HEK293 (cell line): ENCODE results near the gene NUDT5.

Experiments
- EGR2 ChIP-seq: fragments of 450-650 bp; formaldehyde crosslinking; IDR thresholded peaks from 2 replicates; pipeline ENCODE4 v1.5.1; 2016; ENCODE audit warnings: low read depth, missing biosample characterization, missing genetic modification characterization
- IKZF3 ChIP-seq: fragments of 450-650 bp; IDR thresholded peaks from 2 replicates; pipeline ENCODE4 v1.5.0; 2018; ENCODE audit warnings: missing biosample characterization, mild to moderate bottlenecking, missing genetic modification characterization, moderate library complexity
- KLF16 ChIP-seq: fragments of 450-650 bp; formaldehyde crosslinking; IDR thresholded peaks from 2 replicates; pipeline ENCODE4 v1.5.1; 2017; ENCODE audit warnings: missing biosample characterization, missing genetic modification characterization
- KLF9 ChIP-seq: fragments of 450-650 bp; formaldehyde crosslinking; IDR thresholded peaks from 2 replicates; pipeline ENCODE4 v1.5.1; 2016; ENCODE audit warnings: missing biosample characterization, missing genetic modification characterization, low read depth
- SCRT1 ChIP-seq: fragments of 450-650 bp; formaldehyde crosslinking; IDR thresholded peaks from 2 replicates; pipeline ENCODE4 v1.5.1; 2016; ENCODE audit warnings: missing biosample characterization, missing genetic modification characterization, borderline replicate concordance
- SCRT2 ChIP-seq: fragments of 450-650 bp; formaldehyde crosslinking; IDR thresholded peaks from 2 replicates; pipeline ENCODE4 v1.5.1; 2016; ENCODE audit warnings: missing biosample characterization, missing genetic modification characterization
- ZBTB17 ChIP-seq: fragments of 450-650 bp; formaldehyde crosslinking; IDR thresholded peaks from 2 replicates; pipeline ENCODE4 v1.5.1; 2016; ENCODE audit warnings: missing biosample characterization, missing genetic modification characterization
- ZBTB20 ChIP-seq: fragments of 450-650 bp; formaldehyde crosslinking; IDR thresholded peaks from 2 replicates; pipeline ENCODE4 v1.5.1; 2016; ENCODE audit warnings: missing biosample characterization, missing genetic modification characterization
- ZEB2 ChIP-seq: fragments of 450-650 bp; formaldehyde crosslinking; IDR thresholded peaks from 2 replicates; pipeline ENCODE4 v1.5.1; 2016; ENCODE audit warnings: missing biosample characterization, missing genetic modification characterization
- ZNF155 ChIP-seq: fragments of 450-650 bp; formaldehyde crosslinking; IDR thresholded peaks from 2 replicates; pipeline ENCODE4 v1.5.1; 2016; ENCODE audit warnings: missing biosample characterization, missing genetic modification characterization
- ZNF324 ChIP-seq: fragments of 450-650 bp; formaldehyde crosslinking; IDR thresholded peaks from 2 replicates; pipeline ENCODE4 v1.5.1; 2016; ENCODE audit warnings: missing biosample characterization, missing genetic modification characterization
- ZNF350 ChIP-seq: fragments of 450-650 bp; formaldehyde crosslinking; IDR thresholded peaks from 2 replicates; pipeline ENCODE4 v1.5.0; 2017; ENCODE audit warnings: missing biosample characterization, mild to moderate bottlenecking, missing genetic modification characterization
- ZNF404 ChIP-seq: fragments of 450-650 bp; formaldehyde crosslinking; IDR thresholded peaks from 2 replicates; pipeline ENCODE4 v1.5.1; 2017; ENCODE audit warnings: missing biosample characterization, missing genetic modification characterization
- ZNF521 ChIP-seq: fragments of 450-650 bp; formaldehyde crosslinking; IDR thresholded peaks from 2 replicates; pipeline ENCODE4 v1.5.1; 2017; ENCODE audit warnings: missing biosample characterization, mild to moderate bottlenecking, missing genetic modification characterization
- ZNF585B ChIP-seq: fragments of 450-650 bp; formaldehyde crosslinking; IDR thresholded peaks from 2 replicates; pipeline ENCODE4 v1.5.1; 2016; ENCODE audit warnings: missing biosample characterization, missing genetic modification characterization
- ZNF623 ChIP-seq: fragments of 450-650 bp; formaldehyde crosslinking; IDR thresholded peaks from 2 replicates; pipeline ENCODE4 v1.5.1; 2016; ENCODE audit warnings: missing biosample characterization, missing genetic modification characterization
- ZNF629 ChIP-seq: fragments of 450-650 bp; formaldehyde crosslinking; IDR thresholded peaks from 2 replicates; pipeline ENCODE4 v1.5.1; 2017; ENCODE audit warnings: missing biosample characterization, missing genetic modification characterization
- ZNF785 ChIP-seq: fragments of 450-650 bp; formaldehyde crosslinking; IDR thresholded peaks from 2 replicates; pipeline ENCODE4 v1.5.1; 2016; ENCODE audit warnings: missing biosample characterization, missing genetic modification characterization
- TF ChIP-seq, protein P1 (sequence below): fragments of 450-650 bp; formaldehyde crosslinking; IDR thresholded peaks from 2 replicates; pipeline ENCODE4 v1.5.1; 2016; ENCODE audit warnings: missing biosample characterization, missing genetic modification characterization
- TF ChIP-seq, protein P2 (sequence below): fragments of 450-650 bp; formaldehyde crosslinking; IDR thresholded peaks from 2 replicates; pipeline ENCODE4 v1.5.1; 2017; ENCODE audit warnings: missing biosample characterization, missing genetic modification characterization
- TF ChIP-seq, protein P3 (sequence below): fragments of 450-650 bp; formaldehyde crosslinking; IDR thresholded peaks from 2 replicates; pipeline ENCODE4 v1.5.1; 2016; ENCODE audit warnings: missing biosample characterization, missing genetic modification characterization
- TF ChIP-seq, protein P4 (sequence below): fragments of 450-650 bp; formaldehyde crosslinking; IDR thresholded peaks from 2 replicates; pipeline ENCODE4 v1.5.1; 2016; ENCODE audit warnings: missing biosample characterization, missing genetic modification characterization
- TF ChIP-seq, protein P5 (sequence below): fragments of 450-650 bp; formaldehyde crosslinking; IDR thresholded peaks from 2 replicates; pipeline ENCODE4 v1.5.1; 2017; ENCODE audit warnings: missing biosample characterization, missing genetic modification characterization
- TF ChIP-seq, protein P6 (sequence below): fragments of 450-650 bp; formaldehyde crosslinking; IDR thresholded peaks from 2 replicates; pipeline ENCODE4 v1.5.1; 2016; ENCODE audit warnings: missing biosample characterization, missing genetic modification characterization, low read depth
- TF ChIP-seq, protein P7 (sequence below): fragments of 450-650 bp; formaldehyde crosslinking; IDR thresholded peaks from 2 replicates; pipeline ENCODE4 v1.5.1; 2016; ENCODE audit warnings: missing biosample characterization, missing genetic modification characterization
- TF ChIP-seq, protein P8 (sequence below): fragments of 450-650 bp; formaldehyde crosslinking; IDR thresholded peaks from 2 replicates; pipeline ENCODE4 v1.5.1; 2016; ENCODE audit warnings: missing biosample characterization, missing genetic modification characterization

NUDT5 gene

DNA sequence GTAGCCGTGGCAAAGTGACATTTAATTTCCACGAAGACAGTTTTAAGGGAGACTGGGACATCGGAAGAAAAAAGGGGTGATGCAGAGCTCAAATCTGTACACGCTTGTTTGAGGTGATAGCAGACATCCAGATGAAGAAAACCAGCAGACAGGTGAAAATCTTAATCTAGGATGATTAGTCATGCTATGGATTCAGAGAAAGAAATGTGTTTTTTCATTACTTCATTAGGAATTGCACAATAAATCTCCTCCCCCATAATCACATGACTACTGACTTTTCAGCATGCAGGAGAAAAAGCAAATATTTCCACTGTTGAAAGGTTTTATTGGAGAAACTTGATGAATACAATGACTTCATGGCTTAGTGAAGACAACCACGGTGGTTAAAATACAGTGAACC, 2.5 kb downstream of the NUDT5 start (continued):
- TF ChIP-seq, protein P1, sequence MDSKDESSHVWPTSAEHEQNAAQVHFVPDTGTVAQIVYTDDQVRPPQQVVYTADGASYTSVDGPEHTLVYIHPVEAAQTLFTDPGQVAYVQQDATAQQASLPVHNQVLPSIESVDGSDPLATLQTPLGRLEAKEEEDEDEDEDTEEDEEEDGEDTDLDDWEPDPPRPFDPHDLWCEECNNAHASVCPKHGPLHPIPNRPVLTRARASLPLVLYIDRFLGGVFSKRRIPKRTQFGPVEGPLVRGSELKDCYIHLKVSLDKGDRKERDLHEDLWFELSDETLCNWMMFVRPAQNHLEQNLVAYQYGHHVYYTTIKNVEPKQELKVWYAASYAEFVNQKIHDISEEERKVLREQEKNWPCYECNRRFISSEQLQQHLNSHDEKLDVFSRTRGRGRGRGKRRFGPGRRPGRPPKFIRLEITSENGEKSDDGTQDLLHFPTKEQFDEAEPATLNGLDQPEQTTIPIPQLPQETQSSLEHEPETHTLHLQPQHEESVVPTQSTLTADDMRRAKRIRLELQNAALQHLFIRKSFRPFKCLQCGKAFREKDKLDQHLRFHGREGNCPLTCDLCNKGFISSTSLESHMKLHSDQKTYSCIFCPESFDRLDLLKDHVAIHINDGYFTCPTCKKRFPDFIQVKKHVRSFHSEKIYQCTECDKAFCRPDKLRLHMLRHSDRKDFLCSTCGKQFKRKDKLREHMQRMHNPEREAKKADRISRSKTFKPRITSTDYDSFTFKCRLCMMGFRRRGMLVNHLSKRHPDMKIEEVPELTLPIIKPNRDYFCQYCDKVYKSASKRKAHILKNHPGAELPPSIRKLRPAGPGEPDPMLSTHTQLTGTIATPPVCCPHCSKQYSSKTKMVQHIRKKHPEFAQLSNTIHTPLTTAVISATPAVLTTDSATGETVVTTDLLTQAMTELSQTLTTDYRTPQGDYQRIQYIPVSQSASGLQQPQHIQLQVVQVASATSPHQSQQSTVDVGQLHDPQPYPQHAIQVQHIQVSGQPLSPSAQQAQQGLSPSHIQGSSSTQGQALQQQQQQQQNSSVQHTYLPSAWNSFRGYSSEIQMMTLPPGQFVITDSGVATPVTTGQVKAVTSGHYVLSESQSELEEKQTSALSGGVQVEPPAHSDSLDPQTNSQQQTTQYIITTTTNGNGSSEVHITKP, result peak; percentile 20; the same call in 1 of the 2 replicates
- peak; percentile 58 for TF ChIP-seq ZNF629 (tag by site-specific recombination)
- TF ChIP-seq, protein P2, sequence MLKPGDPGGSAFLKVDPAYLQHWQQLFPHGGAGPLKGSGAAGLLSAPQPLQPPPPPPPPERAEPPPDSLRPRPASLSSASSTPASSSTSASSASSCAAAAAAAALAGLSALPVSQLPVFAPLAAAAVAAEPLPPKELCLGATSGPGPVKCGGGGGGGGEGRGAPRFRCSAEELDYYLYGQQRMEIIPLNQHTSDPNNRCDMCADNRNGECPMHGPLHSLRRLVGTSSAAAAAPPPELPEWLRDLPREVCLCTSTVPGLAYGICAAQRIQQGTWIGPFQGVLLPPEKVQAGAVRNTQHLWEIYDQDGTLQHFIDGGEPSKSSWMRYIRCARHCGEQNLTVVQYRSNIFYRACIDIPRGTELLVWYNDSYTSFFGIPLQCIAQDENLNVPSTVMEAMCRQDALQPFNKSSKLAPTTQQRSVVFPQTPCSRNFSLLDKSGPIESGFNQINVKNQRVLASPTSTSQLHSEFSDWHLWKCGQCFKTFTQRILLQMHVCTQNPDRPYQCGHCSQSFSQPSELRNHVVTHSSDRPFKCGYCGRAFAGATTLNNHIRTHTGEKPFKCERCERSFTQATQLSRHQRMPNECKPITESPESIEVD (tag by site-specific recombination), result peak; percentile 98
- TF ChIP-seq ZNF623 (tag by site-specific recombination), result no peak
- TF ChIP-seq, protein P3, sequence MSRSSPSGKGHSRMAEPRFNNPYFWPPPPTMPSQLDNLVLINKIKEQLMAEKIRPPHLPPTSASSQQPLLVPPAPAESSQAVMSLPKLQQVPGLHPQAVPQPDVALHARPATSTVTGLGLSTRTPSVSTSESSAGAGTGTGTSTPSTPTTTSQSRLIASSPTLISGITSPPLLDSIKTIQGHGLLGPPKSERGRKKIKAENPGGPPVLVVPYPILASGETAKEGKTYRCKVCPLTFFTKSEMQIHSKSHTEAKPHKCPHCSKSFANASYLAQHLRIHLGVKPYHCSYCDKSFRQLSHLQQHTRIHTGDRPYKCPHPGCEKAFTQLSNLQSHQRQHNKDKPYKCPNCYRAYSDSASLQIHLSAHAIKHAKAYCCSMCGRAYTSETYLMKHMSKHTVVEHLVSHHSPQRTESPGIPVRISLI (tag by site-specific recombination), result 0 out of 2 replicates have a peak, but pooled peaks have one; percentile 21
- TF ChIP-seq ZNF404 (tag by site-specific recombination), result no peak
- TF ChIP-seq, protein P4, sequence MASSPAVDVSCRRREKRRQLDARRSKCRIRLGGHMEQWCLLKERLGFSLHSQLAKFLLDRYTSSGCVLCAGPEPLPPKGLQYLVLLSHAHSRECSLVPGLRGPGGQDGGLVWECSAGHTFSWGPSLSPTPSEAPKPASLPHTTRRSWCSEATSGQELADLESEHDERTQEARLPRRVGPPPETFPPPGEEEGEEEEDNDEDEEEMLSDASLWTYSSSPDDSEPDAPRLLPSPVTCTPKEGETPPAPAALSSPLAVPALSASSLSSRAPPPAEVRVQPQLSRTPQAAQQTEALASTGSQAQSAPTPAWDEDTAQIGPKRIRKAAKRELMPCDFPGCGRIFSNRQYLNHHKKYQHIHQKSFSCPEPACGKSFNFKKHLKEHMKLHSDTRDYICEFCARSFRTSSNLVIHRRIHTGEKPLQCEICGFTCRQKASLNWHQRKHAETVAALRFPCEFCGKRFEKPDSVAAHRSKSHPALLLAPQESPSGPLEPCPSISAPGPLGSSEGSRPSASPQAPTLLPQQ (tag by site-specific recombination), result 0 out of 2 replicates have a peak, but pooled peaks have one; percentile 27
- TF ChIP-seq IKZF3, result 0 out of 2 replicates have a peak, but pooled peaks have one; percentile 10
- TF ChIP-seq SCRT2 (tag by site-specific recombination), result peak; percentile 93
- TF ChIP-seq ZNF785 (tag by site-specific recombination), result no peak
- TF ChIP-seq KLF9 (tag by site-specific recombination), result 0 out of 2 replicates have a peak, but pooled peaks have one; percentile 15
- no peak for TF ChIP-seq EGR2
- TF ChIP-seq, protein P5, sequence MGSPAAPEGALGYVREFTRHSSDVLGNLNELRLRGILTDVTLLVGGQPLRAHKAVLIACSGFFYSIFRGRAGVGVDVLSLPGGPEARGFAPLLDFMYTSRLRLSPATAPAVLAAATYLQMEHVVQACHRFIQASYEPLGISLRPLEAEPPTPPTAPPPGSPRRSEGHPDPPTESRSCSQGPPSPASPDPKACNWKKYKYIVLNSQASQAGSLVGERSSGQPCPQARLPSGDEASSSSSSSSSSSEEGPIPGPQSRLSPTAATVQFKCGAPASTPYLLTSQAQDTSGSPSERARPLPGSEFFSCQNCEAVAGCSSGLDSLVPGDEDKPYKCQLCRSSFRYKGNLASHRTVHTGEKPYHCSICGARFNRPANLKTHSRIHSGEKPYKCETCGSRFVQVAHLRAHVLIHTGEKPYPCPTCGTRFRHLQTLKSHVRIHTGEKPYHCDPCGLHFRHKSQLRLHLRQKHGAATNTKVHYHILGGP (tag by site-specific recombination), result peak; percentile 58
- TF ChIP-seq SCRT1 (tag by site-specific recombination), result peak; percentile 22; the same call in 1 of the 2 replicates
- 0 out of 2 replicates have a peak, but pooled peaks have one; percentile 37 for TF ChIP-seq ZNF324 (tag by site-specific recombination)
- peak; percentile 56 for TF ChIP-seq ZBTB17
- TF ChIP-seq ZNF155 (tag by site-specific recombination), result no peak
- no peak for TF ChIP-seq ZNF521 (tag by site-specific recombination)
- TF ChIP-seq, protein P6, sequence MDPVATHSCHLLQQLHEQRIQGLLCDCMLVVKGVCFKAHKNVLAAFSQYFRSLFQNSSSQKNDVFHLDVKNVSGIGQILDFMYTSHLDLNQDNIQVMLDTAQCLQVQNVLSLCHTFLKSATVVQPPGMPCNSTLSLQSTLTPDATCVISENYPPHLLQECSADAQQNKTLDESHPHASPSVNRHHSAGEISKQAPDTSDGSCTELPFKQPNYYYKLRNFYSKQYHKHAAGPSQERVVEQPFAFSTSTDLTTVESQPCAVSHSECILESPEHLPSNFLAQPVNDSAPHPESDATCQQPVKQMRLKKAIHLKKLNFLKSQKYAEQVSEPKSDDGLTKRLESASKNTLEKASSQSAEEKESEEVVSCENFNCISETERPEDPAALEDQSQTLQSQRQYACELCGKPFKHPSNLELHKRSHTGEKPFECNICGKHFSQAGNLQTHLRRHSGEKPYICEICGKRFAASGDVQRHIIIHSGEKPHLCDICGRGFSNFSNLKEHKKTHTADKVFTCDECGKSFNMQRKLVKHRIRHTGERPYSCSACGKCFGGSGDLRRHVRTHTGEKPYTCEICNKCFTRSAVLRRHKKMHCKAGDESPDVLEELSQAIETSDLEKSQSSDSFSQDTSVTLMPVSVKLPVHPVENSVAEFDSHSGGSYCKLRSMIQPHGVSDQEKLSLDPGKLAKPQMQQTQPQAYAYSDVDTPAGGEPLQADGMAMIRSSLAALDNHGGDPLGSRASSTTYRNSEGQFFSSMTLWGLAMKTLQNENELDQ (tag by site-specific recombination), result no peak
- TF ChIP-seq ZBTB20 (tag by site-specific recombination), result no peak
- TF ChIP-seq KLF16, result 0 out of 2 replicates have a peak, but pooled peaks have one; percentile 31
- TF ChIP-seq, protein P7, sequence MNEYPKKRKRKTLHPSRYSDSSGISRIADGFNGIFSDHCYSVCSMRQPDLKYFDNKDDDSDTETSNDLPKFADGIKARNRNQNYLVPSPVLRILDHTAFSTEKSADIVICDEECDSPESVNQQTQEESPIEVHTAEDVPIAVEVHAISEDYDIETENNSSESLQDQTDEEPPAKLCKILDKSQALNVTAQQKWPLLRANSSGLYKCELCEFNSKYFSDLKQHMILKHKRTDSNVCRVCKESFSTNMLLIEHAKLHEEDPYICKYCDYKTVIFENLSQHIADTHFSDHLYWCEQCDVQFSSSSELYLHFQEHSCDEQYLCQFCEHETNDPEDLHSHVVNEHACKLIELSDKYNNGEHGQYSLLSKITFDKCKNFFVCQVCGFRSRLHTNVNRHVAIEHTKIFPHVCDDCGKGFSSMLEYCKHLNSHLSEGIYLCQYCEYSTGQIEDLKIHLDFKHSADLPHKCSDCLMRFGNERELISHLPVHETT (tag by site-specific recombination), result no peak
- TF ChIP-seq ZEB2 (tag by site-specific recombination), result peak; percentile 57; the same call in 1 of the 2 replicates
- TF ChIP-seq ZNF585B, result no peak
- TF ChIP-seq, protein P8, sequence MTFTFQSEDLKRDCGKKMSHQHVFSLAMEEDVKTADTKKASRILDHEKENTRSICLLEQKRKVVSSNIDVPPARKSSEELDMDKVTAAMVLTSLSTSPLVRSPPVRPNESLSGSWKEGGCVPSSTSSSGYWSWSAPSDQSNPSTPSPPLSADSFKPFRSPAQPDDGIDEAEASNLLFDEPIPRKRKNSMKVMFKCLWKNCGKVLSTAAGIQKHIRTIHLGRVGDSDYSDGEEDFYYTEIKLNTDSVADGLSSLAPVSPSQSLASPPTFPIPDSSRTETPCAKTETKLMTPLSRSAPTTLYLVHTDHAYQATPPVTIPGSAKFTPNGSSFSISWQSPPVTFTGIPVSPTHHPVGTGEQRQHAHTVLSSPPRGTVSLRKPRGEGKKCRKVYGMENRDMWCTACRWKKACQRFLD, result no peak
- TF ChIP-seq ZNF350, result no peak
